ENCODE results near the gene NENF.

The NENF gene

GRCh38 chr1:212432272-212432660 lies 454 bp upstream of the NENF start:
- peak; percentile 31 for DNase-seq (ENCODE audit: low read depth)
- TF ChIP-seq CTCF (conservative IDR thresholded peaks at IDR 0.05; ENCODE audit: low read depth, low read length): no peak
- peak overlapping the region; percentile 67 for H3K4me3 ChIP-seq (ENCODE audit: low read depth, low read length)

- no peak for TF ChIP-seq CTCF (conservative IDR thresholded peaks at IDR 0.05; ENCODE audit: low read depth, low read length)
- no peak for DNase-seq (ENCODE audit: low read depth)
- H3K4me3 ChIP-seq (ENCODE audit: low read depth, low read length): peak overlapping the region; percentile 67
These were observed 1.1 kb downstream of the NENF start for GRCh38 chr1:212433577-212434462.

- DNase-seq (ENCODE audit: low read depth): no peak
- no peak for TF ChIP-seq CTCF (conservative IDR thresholded peaks at IDR 0.05; ENCODE audit: low read depth, low read length)
- no peak overlapping the region for H3K4me3 ChIP-seq (ENCODE audit: low read depth, low read length)
These were observed 2.3 kb downstream of the NENF start for GRCh38 chr1:212434992-212435391.

- DNase-seq (ENCODE audit: low read depth): no peak
- TF ChIP-seq CTCF (conservative IDR thresholded peaks at IDR 0.05; ENCODE audit: low read depth, low read length): no peak
- H3K4me3 ChIP-seq (ENCODE audit: low read depth, low read length): no peak overlapping the region
These were observed 4.6 kb downstream of the NENF start for GRCh38 chr1:212437179-212437798.

- H3K4me3 ChIP-seq (ENCODE audit: low read depth, low read length): no peak overlapping the region
- DNase-seq (ENCODE audit: low read depth): peak; percentile 24
- TF ChIP-seq CTCF (conservative IDR thresholded peaks at IDR 0.05; ENCODE audit: low read depth, low read length): no peak
These were observed 6.1 kb downstream of the NENF start for GRCh38 chr1:212438831-212439237.

GRCh38 chr1:212440419-212440818 lies 7.7 kb downstream of the NENF start:
- H3K4me3 ChIP-seq (ENCODE audit: low read depth, low read length): no peak overlapping the region
- TF ChIP-seq CTCF (conservative IDR thresholded peaks at IDR 0.05; ENCODE audit: low read depth, low read length): no peak
- DNase-seq (ENCODE audit: low read depth): no peak
